GM12878 (cell line): ENCODE measurements around the gene PRR29. TPM values are rescaled to one million over a fixed set of nuclear protein-coding genes. Genes with fewer than 3 reads are reported as not detected.

Experiments
- ATAC-seq: fragments of 200-7000 bp; cut with Tn5 transposase; 3 replicates; pipeline ENCODE4 v1.9.1; 2020; ENCODE audit warnings: mild to moderate bottlenecking, moderate library complexity
- BruUV-seq: library from RNA; stranded (reverse); fragments of 400-500 nt; replicated peaks from 2 replicates; lab custom pipeline; 2021; lab: Mats Ljungman, UMichigan
- CTCF ChIA-PET: fragments of 300-600 bp; sonication (Branson Sonifier 250); formaldehyde crosslinking; extraction: SDS; loops from one replicate; lab custom pipeline; 2021; ENCODE audit warnings: inconsistent platforms; lab: Yijun Ruan, JAX
- POLR2A ChIA-PET: fragments of 350-600 bp; formaldehyde crosslinking; extraction: SDS; loops from one replicate; lab custom pipeline; 2021; ENCODE audit warnings: inconsistent platforms; lab: Charles Lee
- RAD21 ChIA-PET: fragments of 300-600 bp; sonication (Branson Sonifier 250); formaldehyde crosslinking; loops from one replicate; lab custom pipeline; 2023; ENCODE audit warnings: antibody characterized with exemption; ENCODE audit not compliant: unreplicated experiment; lab: Charles Lee
- SMC1A ChIA-PET: fragments of 300-600 bp; sonication (Branson Sonifier 250); formaldehyde crosslinking; loops from one replicate; lab custom pipeline; 2023; ENCODE audit not compliant: unreplicated experiment, uncharacterized antibody; lab: Charles Lee
- DNase-seq: peaks from one replicate; pipeline ENCODE4 v3.0.0-alpha.2; 2011; ENCODE audit warnings: low read depth, low spot score
- FAIRE-seq: peaks from 3 replicates; lab custom pipeline; 2011; peaks lifted over from hg19 to GRCh38; lab: Jason Lieb, UNC
- H2AFZ ChIP-seq: 2 replicates; pipeline ENCODE4 v1.6.0; 2011; ENCODE audit warnings: low read depth, low read length, control low read depth; ENCODE audit not compliant: control insufficient read depth
- H3K27ac ChIP-seq: 2 replicates; pipeline ENCODE4 v1.5.1; 2011; ENCODE audit warnings: control low read depth; ENCODE audit not compliant: control insufficient read depth, insufficient read depth
- H3K27me3 ChIP-seq, 2 experiments: replicated peaks in 1 of 2; 2 replicates each; pipeline versions ENCODE4 v1.6.0 to v1.6.1; 2011; ENCODE audit warnings: low read length in 1 of 2; ENCODE audit not compliant: control insufficient read depth in 2 of 2, insufficient read depth in 2 of 2
- H3K36me3 ChIP-seq, 2 experiments: 2 replicates each; pipeline ENCODE4 v1.5.1; 2011; ENCODE audit warnings: low read length in 1 of 2; ENCODE audit not compliant: control insufficient read depth in 2 of 2, insufficient read depth in 2 of 2
- H3K4me1 ChIP-seq: 2 replicates; pipeline ENCODE4 v1.6.1; 2011; ENCODE audit warnings: mild to moderate bottlenecking, low read length, moderate library complexity, mixed read lengths; ENCODE audit not compliant: control insufficient read depth, insufficient read depth
- H3K4me2 ChIP-seq: 2 replicates; pipeline ENCODE4 v1.6.0; 2011; ENCODE audit warnings: control low read depth; ENCODE audit not compliant: control insufficient read depth, insufficient read depth
- H3K4me3 ChIP-seq: fragments of 200-600 bp; sonication (generic); 2 replicates; pipeline ENCODE4 v1.5.1; 2016
- H3K79me2 ChIP-seq: 2 replicates; pipeline ENCODE4 v1.6.0; 2011; ENCODE audit warnings: low read length; ENCODE audit not compliant: control insufficient read depth, insufficient read depth
- H3K9ac ChIP-seq: 2 replicates; pipeline ENCODE4 v1.8.0; 2011; ENCODE audit warnings: low read length, control low read depth, mixed read lengths; ENCODE audit not compliant: control insufficient read depth, insufficient read depth
- H3K9me3 ChIP-seq: replicated peaks from 3 replicates; pipeline ENCODE4 v1.5.1; 2011; ENCODE audit warnings: mild to moderate bottlenecking, low read length; ENCODE audit not compliant: control insufficient read depth, insufficient read depth
- H4K20me1 ChIP-seq: 2 replicates; pipeline ENCODE4 v1.6.0; 2011; ENCODE audit not compliant: control insufficient read depth, insufficient read depth
- JUND ChIP-seq: IDR thresholded peaks from 2 replicates; pipeline ENCODE4 v1.6.1; 2012; ENCODE audit warnings: low read depth, mild to moderate bottlenecking, low read length, improper control_type of control experiment, moderate library complexity
- POU2F2 ChIP-seq: IDR thresholded peaks from 3 replicates; pipeline ENCODE4 v1.6.1; 2011; ENCODE audit warnings: low read depth, mild to moderate bottlenecking, low read length, borderline replicate concordance
- RB1 ChIP-seq: fragments of 450-650 bp; formaldehyde crosslinking; IDR thresholded peaks from 2 replicates; pipeline ENCODE4 v1.6.1; 2017; ENCODE audit warnings: mild to moderate bottlenecking, borderline replicate concordance
- RFX5 ChIP-seq: IDR thresholded peaks from 2 replicates; pipeline ENCODE4 v1.6.1; 2011; ENCODE audit warnings: low read depth, low read length, improper control_type of control experiment
- SIN3A ChIP-seq: IDR thresholded peaks from 2 replicates; pipeline ENCODE4 v1.6.1; 2012; ENCODE audit warnings: low read depth, low read length, improper control_type of control experiment
- WGBS: methylation state at CpG from one replicate; pipeline ENCODE4 v1.1.6; 2016; ENCODE audit warnings: low lambda C conversion rate; ENCODE audit not compliant: insufficient replicate concordance, insufficient coverage; ENCODE audit errors: missing lambda C conversion rate; 5-methylcytosine and 5-hydroxymethylcytosine counted together
- in situ Hi-C: fragments of 300-500 bp; cut with MboI; formaldehyde crosslinking; loops from 9 replicates; pipeline ENCODE4 v1.14.3; 2018; ENCODE audit warnings: mixed read lengths
- intact Hi-C: fragments of 100-400 bp; cut with micrococcal nuclease; formaldehyde crosslinking; loops from one replicate; pipeline ENCODE4 v1.14.2; 2022; ENCODE audit not compliant: unreplicated experiment
- polyA plus RNA-seq, 11 experiments: library from polyadenylated mRNA; depleted of rRNA in 4 of 11; unstranded in 6 of 11; stranded (reverse) in 5 of 11; fragments of >200 nt; fragmentation: Nextera tagmentation in 4 of 11; fragmentation: Illumina TruSeq in 1 of 11; extraction: Ambion mirVana in 4 of 11; extraction: Trizol in 1 of 11; gene quantifications; 1 replicate in 1 of 11; 2 replicates in 10 of 11; pipeline versions ENCODE4 v1.2.1 to v1.2.3, GENCODE V29; 2011 to 2016; ENCODE audit warnings: inconsistent platforms in 2 of 11, missing spikeins in 2 of 11, low read depth in 1 of 11
- total RNA-seq, 4 experiments: library from RNA; depleted of rRNA in 3 of 4; stranded (reverse); fragments of >200 nt in 3 of 4; fragmentation: Illumina TruSeq in 1 of 4; extraction: Trizol in 1 of 4; gene quantifications; 2 replicates each; pipeline versions ENCODE4 v1.2.1 to v1.2.3, GENCODE V29; 2013 to 2021
- TF ChIP-seq, protein P1 (sequence below): IDR thresholded peaks from 2 replicates; pipeline ENCODE4 v1.6.1; 2011; ENCODE audit warnings: borderline replicate concordance, low read depth, mild to moderate bottlenecking, moderate library complexity, mixed read lengths, low read length; ENCODE audit not compliant: insufficient read depth; ENCODE audit errors: extremely low read length
- TF ChIP-seq, protein P2 (sequence below): fragments of 450-650 bp; IDR thresholded peaks from 2 replicates; pipeline ENCODE4 v1.6.1; 2017; ENCODE audit warnings: antibody characterized with exemption, mild to moderate bottlenecking, moderate library complexity

PRR29 gene
- total and polyA plus RNA-seq, 10 of the 15 experiments (the other 5 are each of a cell fraction or from before 2014, with no cell fraction given): 0.01 to 2.4 (median 0.18) TPM; not detected in 3

DNA sequence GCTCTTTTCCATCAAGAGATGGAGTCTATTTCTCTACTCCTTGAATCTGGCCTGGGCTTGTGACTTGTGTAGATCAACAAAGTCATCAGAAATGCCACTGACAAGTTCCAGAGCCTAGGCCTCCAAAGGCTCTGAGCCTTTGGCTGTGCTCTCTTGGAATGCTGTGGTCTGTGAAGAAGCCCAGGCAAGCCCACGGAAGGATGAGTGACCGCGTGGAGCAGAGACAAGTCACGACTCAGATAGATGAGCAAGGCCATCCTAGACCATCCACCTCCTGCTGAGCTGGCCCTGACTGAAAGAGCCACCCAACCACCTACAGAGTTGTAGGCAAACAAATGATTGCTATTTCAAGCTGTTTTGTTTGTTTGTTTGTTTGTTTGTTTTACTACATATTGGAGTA is 33.9 kb downstream of the PRR29 start:
- no peak overlapping the region for H3K27ac ChIP-seq
- ChIA-PET SMC1A (interaction anchor here (1.2 to 15.0 kb wide), 2 partner anchors 25 to 101 kb away, joined by 4 to 570 read pairs; partner anchors contain the start of gene ERN1), CTCF (interaction anchor here (1.1 to 13.0 kb wide), 4 partner anchors 17 to 112 kb away, joined by 3 to 915 read pairs (median 40); partner anchors contain the start of gene ERN1), POLR2A (no interaction called here), RAD21 (interaction anchor here (8.3 kb wide), 1 partner anchor 99 kb away, joined by 507 read pairs; the partner anchor contains the start of gene ERN1)
- H3K9ac ChIP-seq: no peak overlapping the region
- no peaks in the 10 kb centered on the region for H3K9me3 ChIP-seq
- no TSS peak for BruUV-seq
- in situ Hi-C loops (loop anchor here (25.0 kb wide), 1 partner anchor 255 kb away; no protein-coding TSS in a partner anchor), intact Hi-C loops (no loop called here)
- WGBS: 100% methylated on average over 4 of the region's 4 CpGs
- no peak for ATAC-seq
- no peak for FAIRE-seq
- no peak for DNase-seq
- TF ChIP-seq JUND (no peak), RFX5 (no peak), RB1 (no peak), SIN3A (no peak), POU2F2 (no peak)
- TF ChIP-seq, protein P1, sequence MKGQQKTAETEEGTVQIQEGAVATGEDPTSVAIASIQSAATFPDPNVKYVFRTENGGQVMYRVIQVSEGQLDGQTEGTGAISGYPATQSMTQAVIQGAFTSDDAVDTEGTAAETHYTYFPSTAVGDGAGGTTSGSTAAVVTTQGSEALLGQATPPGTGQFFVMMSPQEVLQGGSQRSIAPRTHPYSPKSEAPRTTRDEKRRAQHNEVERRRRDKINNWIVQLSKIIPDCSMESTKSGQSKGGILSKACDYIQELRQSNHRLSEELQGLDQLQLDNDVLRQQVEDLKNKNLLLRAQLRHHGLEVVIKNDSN: no peak
- TF ChIP-seq, protein P2, sequence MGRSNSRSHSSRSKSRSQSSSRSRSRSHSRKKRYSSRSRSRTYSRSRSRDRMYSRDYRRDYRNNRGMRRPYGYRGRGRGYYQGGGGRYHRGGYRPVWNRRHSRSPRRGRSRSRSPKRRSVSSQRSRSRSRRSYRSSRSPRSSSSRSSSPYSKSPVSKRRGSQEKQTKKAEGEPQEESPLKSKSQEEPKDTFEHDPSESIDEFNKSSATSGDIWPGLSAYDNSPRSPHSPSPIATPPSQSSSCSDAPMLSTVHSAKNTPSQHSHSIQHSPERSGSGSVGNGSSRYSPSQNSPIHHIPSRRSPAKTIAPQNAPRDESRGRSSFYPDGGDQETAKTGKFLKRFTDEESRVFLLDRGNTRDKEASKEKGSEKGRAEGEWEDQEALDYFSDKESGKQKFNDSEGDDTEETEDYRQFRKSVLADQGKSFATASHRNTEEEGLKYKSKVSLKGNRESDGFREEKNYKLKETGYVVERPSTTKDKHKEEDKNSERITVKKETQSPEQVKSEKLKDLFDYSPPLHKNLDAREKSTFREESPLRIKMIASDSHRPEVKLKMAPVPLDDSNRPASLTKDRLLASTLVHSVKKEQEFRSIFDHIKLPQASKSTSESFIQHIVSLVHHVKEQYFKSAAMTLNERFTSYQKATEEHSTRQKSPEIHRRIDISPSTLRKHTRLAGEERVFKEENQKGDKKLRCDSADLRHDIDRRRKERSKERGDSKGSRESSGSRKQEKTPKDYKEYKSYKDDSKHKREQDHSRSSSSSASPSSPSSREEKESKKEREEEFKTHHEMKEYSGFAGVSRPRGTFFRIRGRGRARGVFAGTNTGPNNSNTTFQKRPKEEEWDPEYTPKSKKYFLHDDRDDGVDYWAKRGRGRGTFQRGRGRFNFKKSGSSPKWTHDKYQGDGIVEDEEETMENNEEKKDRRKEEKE: no peak
- no peak overlapping the region for H3K4me3 ChIP-seq
- no peaks in the 10 kb centered on the region for H3K27me3 ChIP-seq
- no peaks in the 10 kb centered on the region; a peak in 1 of 4 replicates for H3K36me3 ChIP-seq
- no peak overlapping the region for H2AFZ ChIP-seq
- no peak overlapping the region for H3K4me2 ChIP-seq
- H3K4me1 ChIP-seq: no peaks in the 10 kb centered on the region
- no peaks in the 10 kb centered on the region for H4K20me1 ChIP-seq
- no peaks in the 10 kb centered on the region for H3K79me2 ChIP-seq
